Measurements from ENCODE around the gene KCNIP4. TPM values are rescaled to one million over a fixed set of nuclear protein-coding genes. Genes with fewer than 3 reads are reported as not detected.

The KCNIP4 gene
- total and polyA plus RNA-seq, 11 donors, result 0.19 TPM; not detected in 10

DNA sequence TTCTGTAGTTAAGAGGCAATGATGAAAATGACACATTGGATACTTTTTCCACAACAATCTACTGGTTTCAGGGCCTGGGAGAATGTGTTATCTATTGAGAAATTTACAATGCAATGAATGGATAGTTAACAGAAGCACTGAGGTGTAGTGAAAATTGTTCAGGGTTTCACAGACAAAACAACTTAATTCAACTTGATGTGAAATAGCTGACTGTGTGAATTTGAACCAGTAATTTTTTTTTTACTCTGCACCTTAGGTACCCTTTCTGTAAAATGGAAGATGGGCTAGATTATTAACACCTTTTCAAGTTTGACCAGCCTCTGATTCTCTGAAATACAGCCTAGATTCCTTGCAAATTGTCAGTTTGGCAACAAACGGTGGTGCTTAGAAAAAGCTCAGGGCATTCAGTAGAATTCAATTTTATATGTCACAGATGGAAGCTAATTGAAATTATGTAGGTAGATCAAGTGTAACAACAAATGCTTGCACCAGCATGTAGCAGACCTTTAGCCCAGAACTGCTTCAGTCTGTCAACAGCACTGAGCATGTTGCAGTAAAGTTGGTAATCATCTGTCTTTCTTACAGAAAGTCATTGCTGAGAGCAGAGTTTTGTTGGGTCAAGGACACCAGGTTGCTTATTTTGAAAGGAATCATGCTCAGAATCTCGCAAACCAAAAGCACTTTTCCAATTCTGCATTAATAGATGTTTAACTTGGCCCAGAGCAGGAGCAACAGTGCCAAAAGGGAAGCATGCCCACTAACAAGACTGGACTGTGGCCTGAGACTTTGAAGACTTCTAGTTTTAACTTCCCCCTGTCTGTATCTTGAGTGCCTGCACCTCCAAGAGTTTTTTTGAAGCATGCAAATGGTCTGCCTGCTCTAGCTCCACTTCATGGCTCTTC, 721.7 kb downstream of the KCNIP4 start:
- WGBS, 4 donors, result 57 to 65% (median 62%) methylated on average over 2 of the region's 2 CpGs
- ATAC-seq (no peak), DNase-seq (no peak)
- Histone ChIP-seq H3K4me1 (no peaks in the 10 kb centered on the region), H3K36me3 (no peaks in the 10 kb centered on the region), H3K9me3 (peaks cover 0 to 4% (median 0%) of the 10 kb centered on the region in 12 donors), H3K27me3 (no peaks in the 10 kb centered on the region), H3K4me3 (no peak overlapping the region), H3K27ac (no peak overlapping the region)
- TF ChIP-seq, protein P1, sequence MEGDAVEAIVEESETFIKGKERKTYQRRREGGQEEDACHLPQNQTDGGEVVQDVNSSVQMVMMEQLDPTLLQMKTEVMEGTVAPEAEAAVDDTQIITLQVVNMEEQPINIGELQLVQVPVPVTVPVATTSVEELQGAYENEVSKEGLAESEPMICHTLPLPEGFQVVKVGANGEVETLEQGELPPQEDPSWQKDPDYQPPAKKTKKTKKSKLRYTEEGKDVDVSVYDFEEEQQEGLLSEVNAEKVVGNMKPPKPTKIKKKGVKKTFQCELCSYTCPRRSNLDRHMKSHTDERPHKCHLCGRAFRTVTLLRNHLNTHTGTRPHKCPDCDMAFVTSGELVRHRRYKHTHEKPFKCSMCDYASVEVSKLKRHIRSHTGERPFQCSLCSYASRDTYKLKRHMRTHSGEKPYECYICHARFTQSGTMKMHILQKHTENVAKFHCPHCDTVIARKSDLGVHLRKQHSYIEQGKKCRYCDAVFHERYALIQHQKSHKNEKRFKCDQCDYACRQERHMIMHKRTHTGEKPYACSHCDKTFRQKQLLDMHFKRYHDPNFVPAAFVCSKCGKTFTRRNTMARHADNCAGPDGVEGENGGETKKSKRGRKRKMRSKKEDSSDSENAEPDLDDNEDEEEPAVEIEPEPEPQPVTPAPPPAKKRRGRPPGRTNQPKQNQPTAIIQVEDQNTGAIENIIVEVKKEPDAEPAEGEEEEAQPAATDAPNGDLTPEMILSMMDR (IDR thresholded peaks at IDR 0.05), result no peak
- TF ChIP-seq POLR2A (IDR thresholded peaks at IDR 0.05), result no peak
- intact Hi-C loops (cut with DNase I), result no loop called here

DNA sequence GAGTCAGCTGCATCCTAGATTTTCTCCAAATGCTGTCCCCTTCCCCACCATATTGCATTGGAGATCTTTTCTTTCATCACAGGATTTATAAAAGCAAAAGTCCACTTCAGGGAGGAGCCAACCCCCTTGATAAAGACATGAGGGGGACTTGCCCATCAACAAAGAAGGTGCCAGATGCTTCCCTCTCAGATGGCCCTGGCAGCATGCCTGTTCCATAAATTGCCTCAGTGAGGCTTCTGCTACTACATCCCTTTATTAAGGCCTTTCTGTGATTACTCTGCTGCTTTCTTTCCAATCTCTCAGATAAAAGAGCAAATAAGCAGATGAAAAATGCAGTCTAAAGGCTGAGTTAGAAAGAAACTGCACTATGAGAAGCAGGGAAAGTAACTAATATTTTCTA, 736.7 kb downstream of the KCNIP4 start:
- no peak for TF ChIP-seq POLR2A (IDR thresholded peaks at IDR 0.05)
- TF ChIP-seq, protein P1 (IDR thresholded peaks at IDR 0.05), result no peak
- intact Hi-C loops (cut with DNase I), result no loop called here

DNA sequence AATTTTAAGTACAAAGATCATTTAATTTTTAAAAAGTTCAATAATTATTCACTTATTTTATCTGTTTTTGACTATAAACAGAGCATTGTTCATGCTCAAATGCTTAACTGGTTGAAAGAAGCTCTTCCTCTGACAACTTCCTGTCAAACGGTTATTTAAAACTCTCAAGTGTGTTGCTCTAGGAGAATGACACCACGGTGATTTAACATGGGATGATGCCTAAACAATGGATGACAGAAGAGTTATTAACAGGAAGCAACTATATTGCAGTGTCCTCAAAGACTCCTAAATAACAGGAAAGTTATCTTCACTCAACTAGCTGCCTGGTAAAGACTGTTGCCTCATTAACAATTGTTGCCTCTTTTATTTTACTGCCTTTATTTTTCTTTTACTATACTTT, 738.7 kb downstream of the KCNIP4 start:
- intact Hi-C loops (cut with DNase I), result no loop called here
- Histone ChIP-seq H3K4me3 (no peak overlapping the region), H3K27ac (no peak overlapping the region), H3K27me3 (no peaks in the 10 kb centered on the region), H3K36me3 (no peaks in the 10 kb centered on the region), H3K4me1 (no peaks in the 10 kb centered on the region), H3K9me3 (no peaks in the 10 kb centered on the region)
- WGBS, 4 donors, result 20 to 33% (median 26%) methylated on average over 2 of the region's 2 CpGs
- TF ChIP-seq POLR2A (IDR thresholded peaks at IDR 0.05), result no peak
- TF ChIP-seq, protein P1 (IDR thresholded peaks at IDR 0.05), result no peak
- no peak for DNase-seq
- no peak for ATAC-seq

More for the DNA sequence above, 736.7 kb downstream of the KCNIP4 start:
- H3K9me3 ChIP-seq, result no peaks in the 10 kb centered on the region
- no peak overlapping the region for H3K27ac ChIP-seq
- ATAC-seq (no peak), DNase-seq (no peak)
- H3K36me3 ChIP-seq, result no peaks in the 10 kb centered on the region
- H3K27me3 ChIP-seq, result no peaks in the 10 kb centered on the region
- H3K4me3 ChIP-seq, result no peak overlapping the region
- H3K4me1 ChIP-seq, result no peaks in the 10 kb centered on the region

DNA sequence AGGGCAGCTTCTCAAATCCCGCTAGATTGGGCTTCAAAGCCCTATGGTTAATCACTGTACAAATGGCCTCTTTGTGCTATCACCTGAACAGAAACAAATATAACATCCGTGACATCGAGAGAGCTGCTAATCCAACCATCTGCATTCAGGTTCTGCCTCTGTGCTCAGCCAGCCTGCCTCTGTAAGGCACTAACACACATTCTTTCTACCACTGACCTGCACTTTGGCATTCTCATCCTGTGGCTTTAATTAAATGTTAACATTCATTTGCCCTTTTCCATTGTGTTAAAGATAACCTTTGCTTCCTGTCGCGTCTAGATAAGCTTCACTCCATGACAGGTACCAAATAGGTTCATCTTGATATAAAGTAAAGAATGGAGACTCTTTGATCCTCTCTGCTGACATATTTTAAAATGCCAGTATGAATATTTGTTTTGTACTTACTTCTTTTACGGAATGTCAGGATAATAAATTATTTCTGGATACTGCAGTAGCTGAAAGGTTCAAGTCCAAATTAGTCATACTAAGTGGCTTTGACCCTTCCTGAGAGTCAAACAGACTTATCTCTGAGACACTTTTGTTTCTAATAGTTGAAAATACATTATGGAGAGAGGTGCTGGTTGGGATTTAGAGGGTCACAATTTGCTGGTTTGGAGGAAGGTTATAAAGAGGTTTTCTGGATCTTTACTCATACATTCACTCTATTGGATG, 742.6 kb downstream of the KCNIP4 start:
- no peak overlapping the region for H3K4me3 ChIP-seq
- H3K4me1 ChIP-seq, result no peaks in the 10 kb centered on the region
- intact Hi-C loops (cut with DNase I), result no loop called here
- TF ChIP-seq, protein P1 (IDR thresholded peaks at IDR 0.05), result no peak
- TF ChIP-seq POLR2A (IDR thresholded peaks at IDR 0.05), result no peak
- DNase-seq, result no peak
- no peak for ATAC-seq
- WGBS, 4 donors, result 26 to 32% (median 28%) methylated on average over 6 of the region's 6 CpGs
- H3K9me3 ChIP-seq, result no peaks in the 10 kb centered on the region
- H3K27me3 ChIP-seq, result no peaks in the 10 kb centered on the region
- H3K27ac ChIP-seq, result no peak overlapping the region
- H3K36me3 ChIP-seq, result no peaks in the 10 kb centered on the region

All from heart left ventricle (tissue), 16 donors.